AG09319 (cell line): Measurements from ENCODE around the gene TSHZ3.

ENCODE experiments used
- DNase-seq: peaks from one replicate; pipeline ENCODE4 v3.0.0-alpha.2; 2010; ENCODE audit warnings: low read depth; ENCODE audit errors: extremely low read depth
- TF ChIP-seq, protein P1 (sequence below): IDR thresholded peaks from 2 replicates; pipeline ENCODE4 v1.5.1; 2011; ENCODE audit warnings: low read depth, mild to moderate bottlenecking, inconsistent platforms, low read length, moderate library complexity

TSHZ3 gene

DNA sequence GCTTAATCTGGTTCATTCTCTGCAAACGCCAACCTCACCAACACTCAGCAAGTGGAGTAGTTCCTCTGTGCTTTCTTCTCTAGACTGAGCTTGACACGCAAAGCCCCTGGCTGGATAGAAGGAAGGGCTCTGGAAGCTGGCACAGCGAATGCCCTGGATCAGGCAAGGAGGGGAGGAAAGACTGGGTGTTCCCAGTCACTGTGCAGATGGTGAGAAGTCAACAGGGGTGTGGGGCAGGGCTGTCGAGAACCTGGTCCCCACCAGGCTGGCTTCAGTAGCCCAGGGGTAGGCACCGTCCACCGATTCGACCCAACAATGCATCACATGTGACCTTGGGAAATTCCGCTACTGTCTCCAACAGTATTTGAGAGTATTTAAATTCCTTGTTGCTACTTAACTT, 65.5 kb downstream of the TSHZ3 start:
- TF ChIP-seq, protein P1, sequence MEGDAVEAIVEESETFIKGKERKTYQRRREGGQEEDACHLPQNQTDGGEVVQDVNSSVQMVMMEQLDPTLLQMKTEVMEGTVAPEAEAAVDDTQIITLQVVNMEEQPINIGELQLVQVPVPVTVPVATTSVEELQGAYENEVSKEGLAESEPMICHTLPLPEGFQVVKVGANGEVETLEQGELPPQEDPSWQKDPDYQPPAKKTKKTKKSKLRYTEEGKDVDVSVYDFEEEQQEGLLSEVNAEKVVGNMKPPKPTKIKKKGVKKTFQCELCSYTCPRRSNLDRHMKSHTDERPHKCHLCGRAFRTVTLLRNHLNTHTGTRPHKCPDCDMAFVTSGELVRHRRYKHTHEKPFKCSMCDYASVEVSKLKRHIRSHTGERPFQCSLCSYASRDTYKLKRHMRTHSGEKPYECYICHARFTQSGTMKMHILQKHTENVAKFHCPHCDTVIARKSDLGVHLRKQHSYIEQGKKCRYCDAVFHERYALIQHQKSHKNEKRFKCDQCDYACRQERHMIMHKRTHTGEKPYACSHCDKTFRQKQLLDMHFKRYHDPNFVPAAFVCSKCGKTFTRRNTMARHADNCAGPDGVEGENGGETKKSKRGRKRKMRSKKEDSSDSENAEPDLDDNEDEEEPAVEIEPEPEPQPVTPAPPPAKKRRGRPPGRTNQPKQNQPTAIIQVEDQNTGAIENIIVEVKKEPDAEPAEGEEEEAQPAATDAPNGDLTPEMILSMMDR, result no peak
- DNase-seq, result no peak

DNA sequence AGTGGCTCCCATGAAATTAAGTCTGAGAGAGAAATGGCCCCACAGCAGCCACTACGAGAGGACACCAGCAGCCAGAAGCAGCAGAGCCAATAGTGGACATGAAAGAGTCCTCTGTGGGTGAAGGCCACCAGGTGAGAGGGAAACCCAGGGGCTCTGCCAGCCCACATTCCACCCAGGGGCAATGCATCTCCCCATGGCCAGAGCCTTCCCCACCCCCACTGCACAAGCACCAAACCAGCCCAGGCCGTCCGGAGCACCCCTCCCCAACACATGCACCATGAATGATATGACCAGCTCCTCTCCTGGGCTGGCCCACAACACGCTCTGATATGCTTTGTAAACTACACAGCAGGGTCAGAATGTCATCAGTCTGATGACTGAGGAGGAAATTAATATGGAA, 66.9 kb downstream of the TSHZ3 start:
- no peak for DNase-seq
- TF ChIP-seq, protein P1, result no peak

DNA sequence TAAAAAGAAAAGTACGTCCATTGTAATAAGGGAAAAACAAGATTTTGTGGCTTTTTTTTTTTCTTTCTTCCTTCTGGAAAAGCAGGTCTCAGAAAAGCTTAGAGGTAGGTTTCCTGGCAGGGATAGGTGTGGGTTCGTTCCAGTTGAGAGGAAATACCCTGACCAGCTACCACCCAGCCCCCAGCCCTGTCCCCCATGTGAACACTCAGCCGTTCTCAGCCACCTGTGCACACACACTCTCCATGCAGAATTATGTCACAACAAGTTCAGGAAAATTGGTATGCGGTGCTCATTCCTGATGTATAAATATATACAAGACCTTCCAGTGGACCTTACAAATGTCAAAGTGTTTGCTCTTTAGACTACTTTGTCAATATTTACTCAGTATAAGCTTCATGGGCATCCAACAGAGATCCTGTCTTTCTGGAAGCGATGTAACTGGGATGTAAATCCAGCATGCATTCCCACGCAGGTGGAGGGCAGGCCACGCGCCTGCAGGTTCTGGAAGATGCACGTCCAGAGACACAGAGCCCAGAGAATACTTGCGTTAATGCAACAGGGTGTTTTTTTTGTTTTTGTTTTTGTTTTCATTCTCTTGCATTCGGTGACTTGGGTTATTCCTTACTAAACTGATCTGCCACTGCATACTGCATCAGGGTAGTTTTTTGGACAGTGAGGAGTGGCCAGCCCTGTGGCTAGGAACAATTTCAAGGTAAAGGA, 68.8 kb downstream of the TSHZ3 start:
- no peak for DNase-seq
- TF ChIP-seq, protein P1, result no peak

- DNase-seq, result no peak
- TF ChIP-seq, protein P1, result no peak
These were observed 69.8 kb downstream of the TSHZ3 start for GRCh38 chr19:31279436-31279765.

DNA sequence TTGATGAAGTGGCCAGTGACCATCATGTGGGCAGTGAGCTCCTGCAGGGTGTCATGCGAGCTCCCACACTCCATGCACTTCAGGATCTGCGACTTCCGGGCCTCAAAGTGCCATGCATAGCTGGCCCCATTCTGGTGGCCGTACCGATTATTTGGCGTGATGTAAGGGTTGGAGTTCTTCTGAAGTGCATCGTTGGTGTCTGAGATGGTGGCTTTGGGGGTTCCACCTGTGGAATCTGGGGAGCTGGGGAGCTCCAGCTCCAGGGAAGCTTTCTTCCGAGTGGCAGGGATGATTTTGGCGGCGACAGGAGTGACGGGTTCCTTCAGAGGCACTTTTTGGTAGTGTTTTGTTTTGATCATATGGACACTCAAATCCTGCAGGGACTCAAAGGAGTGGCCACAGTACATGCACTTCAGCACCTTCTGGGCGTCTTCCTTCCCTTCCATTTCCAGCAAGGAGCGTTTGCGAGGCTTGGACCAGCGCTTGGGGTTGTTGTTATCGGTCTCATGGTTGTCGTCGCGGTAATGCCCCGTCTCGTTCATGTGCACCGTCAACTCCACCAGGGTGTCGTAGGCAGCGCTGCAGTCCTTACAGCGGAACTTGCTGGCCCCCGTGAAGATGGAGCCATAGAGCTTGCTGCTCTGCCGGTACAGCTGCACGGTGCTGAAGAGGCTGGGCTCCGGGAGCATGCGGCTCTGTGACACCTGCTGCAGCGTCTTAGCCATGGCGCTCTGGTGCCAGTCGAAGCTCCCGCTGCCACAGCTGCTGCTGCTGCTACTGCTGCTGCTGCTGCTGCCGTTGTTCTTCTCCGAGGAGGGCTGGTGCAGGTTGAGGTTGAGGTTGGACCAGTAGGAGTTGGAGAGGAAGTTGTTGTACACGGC, 70.4 kb downstream of the TSHZ3 start:
- DNase-seq, result no peak
- TF ChIP-seq, protein P1, result no peak

DNA sequence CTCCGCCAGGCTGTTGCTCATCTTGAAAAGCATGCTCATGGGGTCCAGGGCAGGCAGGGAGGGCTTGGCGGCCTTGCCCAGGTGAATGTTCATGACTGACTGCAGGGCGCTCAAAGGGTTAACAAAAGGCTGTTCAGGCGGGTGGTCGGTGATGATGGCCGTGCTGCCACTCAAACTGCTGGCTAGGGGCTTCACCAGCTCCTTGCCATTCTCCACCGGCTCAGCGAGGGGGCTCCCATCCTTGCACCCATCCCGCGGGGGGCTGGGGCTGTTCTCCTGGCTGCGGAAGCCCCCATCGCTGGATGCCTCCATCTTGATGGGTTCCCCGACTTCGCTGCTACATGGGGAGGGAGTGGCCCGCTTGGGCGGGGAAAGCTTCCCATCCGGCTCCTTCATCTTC, 71.7 kb downstream of the TSHZ3 start:
- TF ChIP-seq, protein P1, result no peak
- DNase-seq, result no peak

- DNase-seq, result no peak
- TF ChIP-seq, protein P1, result no peak
These were observed 72.4 kb downstream of the TSHZ3 start for GRCh38 chr19:31276831-31277230.
